Measurements from ENCODE around the gene BMAL1.

The BMAL1 gene

DNA sequence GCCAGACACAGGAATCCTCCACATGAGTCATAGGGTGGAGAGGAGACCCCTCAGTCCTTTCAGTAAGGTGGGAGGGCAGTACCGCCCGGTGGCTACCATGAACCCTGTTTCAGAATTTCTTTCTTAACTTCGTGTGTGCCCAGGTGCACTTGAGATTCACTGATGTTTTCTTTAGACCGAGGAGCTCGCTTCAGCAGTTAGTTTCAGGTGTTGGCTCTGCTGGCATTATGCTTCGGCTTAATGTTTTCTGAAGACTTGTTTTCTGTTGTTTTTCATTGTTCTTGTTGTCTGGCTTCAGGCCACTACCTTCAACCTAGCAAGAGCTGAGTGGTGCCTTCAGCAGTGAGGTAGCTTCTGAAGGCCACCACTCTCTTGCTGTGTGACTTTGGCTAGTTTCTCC is 71.5 kb downstream of the BMAL1 start:
- in situ Hi-C loops (cut with MboI; ENCODE audit: low pct_unique_long_range_greater_than_20kb, low sequenced_read_pairs, unreplicated experiment) = loop anchor here (25.0 kb wide), 2 partner anchors 112 to 387 kb away; no protein-coding TSS in a partner anchor
- TF ChIP-seq, protein P1, sequence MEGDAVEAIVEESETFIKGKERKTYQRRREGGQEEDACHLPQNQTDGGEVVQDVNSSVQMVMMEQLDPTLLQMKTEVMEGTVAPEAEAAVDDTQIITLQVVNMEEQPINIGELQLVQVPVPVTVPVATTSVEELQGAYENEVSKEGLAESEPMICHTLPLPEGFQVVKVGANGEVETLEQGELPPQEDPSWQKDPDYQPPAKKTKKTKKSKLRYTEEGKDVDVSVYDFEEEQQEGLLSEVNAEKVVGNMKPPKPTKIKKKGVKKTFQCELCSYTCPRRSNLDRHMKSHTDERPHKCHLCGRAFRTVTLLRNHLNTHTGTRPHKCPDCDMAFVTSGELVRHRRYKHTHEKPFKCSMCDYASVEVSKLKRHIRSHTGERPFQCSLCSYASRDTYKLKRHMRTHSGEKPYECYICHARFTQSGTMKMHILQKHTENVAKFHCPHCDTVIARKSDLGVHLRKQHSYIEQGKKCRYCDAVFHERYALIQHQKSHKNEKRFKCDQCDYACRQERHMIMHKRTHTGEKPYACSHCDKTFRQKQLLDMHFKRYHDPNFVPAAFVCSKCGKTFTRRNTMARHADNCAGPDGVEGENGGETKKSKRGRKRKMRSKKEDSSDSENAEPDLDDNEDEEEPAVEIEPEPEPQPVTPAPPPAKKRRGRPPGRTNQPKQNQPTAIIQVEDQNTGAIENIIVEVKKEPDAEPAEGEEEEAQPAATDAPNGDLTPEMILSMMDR (IDR thresholded peaks at IDR 0.05; ENCODE audit: extremely low read depth, insufficient read depth, missing control alignments) = no peak
- no peak for DNase-seq (ENCODE audit: low spot score)

DNA sequence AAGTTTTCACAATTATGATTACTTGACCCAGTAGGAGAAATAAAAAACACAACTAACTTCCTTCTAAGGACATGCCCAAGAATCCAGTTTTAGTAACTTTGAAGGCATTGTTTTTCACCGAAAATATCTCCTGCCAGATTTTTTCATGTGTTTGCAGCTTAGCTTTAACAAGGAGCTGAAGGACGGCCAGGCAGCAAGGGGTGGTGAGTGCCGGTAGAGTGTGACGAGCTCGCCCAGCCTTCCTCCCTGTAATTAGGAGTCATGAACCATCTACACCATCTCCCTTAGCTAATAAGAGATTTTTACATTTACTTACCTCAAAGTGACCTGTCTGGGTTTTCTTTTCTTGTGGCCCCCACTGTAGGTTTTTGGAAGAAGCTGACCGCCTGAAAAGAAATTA is 72.0 kb downstream of the BMAL1 start:
- TF ChIP-seq, protein P1 (IDR thresholded peaks at IDR 0.05; ENCODE audit: extremely low read depth, insufficient read depth, missing control alignments) = no peak
- DNase-seq (ENCODE audit: low spot score) = no peak
- in situ Hi-C loops (cut with MboI; ENCODE audit: low pct_unique_long_range_greater_than_20kb, low sequenced_read_pairs, unreplicated experiment) = loop anchor here (25.0 kb wide), 2 partner anchors 112 to 387 kb away; no protein-coding TSS in a partner anchor

DNA sequence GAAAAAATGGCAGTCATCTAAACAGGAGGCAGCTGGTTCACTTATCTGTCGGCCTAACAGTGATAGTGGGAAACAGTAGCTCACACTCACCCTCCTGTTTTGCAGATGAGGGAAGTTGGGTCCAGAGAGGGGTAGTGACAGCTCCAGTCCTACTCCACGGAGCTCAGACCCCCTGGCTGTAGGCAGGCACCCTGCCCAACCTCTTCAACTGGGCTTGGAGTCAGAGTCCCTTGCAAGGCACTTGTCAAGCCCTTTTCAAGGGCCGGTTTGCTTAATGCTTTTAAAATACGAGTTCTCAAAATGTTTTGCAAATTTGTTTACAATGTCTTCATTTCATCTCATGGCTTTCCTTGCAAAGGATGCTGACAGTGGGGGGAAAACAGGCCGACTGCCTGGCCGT is 75.1 kb downstream of the BMAL1 start:
- DNase-seq (ENCODE audit: low spot score) = no peak
- in situ Hi-C loops (cut with MboI; ENCODE audit: low pct_unique_long_range_greater_than_20kb, low sequenced_read_pairs, unreplicated experiment) = no loop called here
- TF ChIP-seq, protein P1 (IDR thresholded peaks at IDR 0.05; ENCODE audit: extremely low read depth, insufficient read depth, missing control alignments) = no peak

DNA sequence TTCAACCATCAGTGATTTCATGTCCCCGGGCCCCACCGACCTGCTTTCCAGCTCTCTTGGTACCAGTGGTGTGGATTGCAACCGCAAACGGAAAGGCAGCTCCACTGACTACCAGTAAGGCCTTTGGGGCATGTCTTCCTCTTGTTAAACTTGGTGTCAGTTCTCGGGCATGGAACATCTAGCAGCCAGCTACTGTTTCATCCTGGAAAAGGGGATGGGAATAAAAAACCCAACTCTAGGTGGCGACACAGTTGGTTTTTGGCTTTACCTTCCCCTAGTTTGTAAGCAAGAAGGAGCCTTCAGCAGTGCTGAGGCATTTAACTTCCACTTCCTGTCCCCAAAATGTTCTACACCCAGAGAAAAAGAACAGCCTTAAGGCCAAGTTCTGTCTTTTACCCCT is 76.7 kb downstream of the BMAL1 start:
- DNase-seq (ENCODE audit: low spot score) = no peak
- in situ Hi-C loops (cut with MboI; ENCODE audit: low pct_unique_long_range_greater_than_20kb, low sequenced_read_pairs, unreplicated experiment) = no loop called here

DNA sequence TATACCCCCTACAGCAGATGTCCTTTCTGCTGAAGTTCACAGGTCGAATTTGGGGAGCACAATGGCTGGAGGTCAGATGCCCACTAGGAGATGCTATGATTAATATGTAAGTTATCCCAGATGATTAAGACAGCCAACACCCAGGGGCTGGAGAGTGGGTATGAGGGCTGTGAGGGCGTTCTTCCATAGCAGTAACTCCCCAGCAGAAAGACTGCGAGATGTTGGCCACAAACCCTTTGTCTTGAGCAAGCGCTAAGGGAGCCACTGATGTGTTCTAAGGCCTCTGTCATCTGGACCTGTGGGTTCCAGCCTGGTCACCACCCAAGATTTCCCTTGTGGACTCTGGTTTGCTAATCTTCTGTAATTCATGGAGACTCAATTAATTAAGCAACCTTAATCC is 77.6 kb downstream of the BMAL1 start:
- DNase-seq (ENCODE audit: low spot score) = no peak
- in situ Hi-C loops (cut with MboI; ENCODE audit: low pct_unique_long_range_greater_than_20kb, low sequenced_read_pairs, unreplicated experiment) = no loop called here
- TF ChIP-seq, protein P1 (IDR thresholded peaks at IDR 0.05; ENCODE audit: extremely low read depth, insufficient read depth, missing control alignments) = no peak

More for the DNA sequence above, 76.7 kb downstream of the BMAL1 start:
- TF ChIP-seq, protein P1 (IDR thresholded peaks at IDR 0.05; ENCODE audit: extremely low read depth, insufficient read depth, missing control alignments) = no peak

DNA sequence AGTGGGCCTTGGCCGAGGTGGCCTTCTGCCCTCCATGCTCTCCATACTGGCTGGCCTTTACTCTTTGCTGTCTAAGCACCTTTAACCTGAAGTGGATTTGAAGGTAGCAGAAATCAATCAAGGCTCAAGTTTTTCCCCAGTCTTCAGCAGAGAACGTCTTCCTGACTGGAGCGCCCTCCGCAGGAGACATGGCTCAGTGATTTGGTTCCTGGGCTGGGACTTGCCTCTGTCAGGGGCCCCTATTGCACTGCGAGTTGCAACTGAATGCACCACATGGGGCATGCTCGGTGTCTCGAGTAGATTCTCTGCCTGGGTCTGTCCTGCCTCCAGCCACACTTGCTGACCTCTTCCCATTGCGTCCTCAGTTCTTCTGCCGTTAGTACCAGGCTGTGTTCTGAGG is 79.6 kb downstream of the BMAL1 start:
- in situ Hi-C loops (cut with MboI; ENCODE audit: low pct_unique_long_range_greater_than_20kb, low sequenced_read_pairs, unreplicated experiment) = no loop called here
- TF ChIP-seq, protein P1 (IDR thresholded peaks at IDR 0.05; ENCODE audit: extremely low read depth, insufficient read depth, missing control alignments) = no peak
- no peak for DNase-seq (ENCODE audit: low spot score)
